GM23248 (cell line): ENCODE results near the gene RPS6KA4. TPM values are rescaled to one million over a fixed set of nuclear protein-coding genes. Genes with fewer than 3 reads are reported as not detected.

Experiments
- DNase-seq: peaks from one replicate; pipeline ENCODE4 v3.0.0-alpha.2; 2015
- H2AFZ ChIP-seq: fragments of 200-600 bp; sonication (generic); 2 replicates; pipeline ENCODE4 v1.6.1; 2016; ENCODE audit warnings: antibody characterized with exemption
- H3F3A ChIP-seq: fragments of 200-600 bp; sonication (generic); 2 replicates; pipeline ENCODE4 v1.6.1; 2016; ENCODE audit warnings: mild to moderate bottlenecking, antibody characterized with exemption, mixed run types; ENCODE audit not compliant: insufficient read depth
- H3K27ac ChIP-seq: fragments of 200-600 bp; sonication (generic); 2 replicates; pipeline ENCODE4 v1.5.1; 2016; ENCODE audit warnings: mild to moderate bottlenecking
- H3K27me3 ChIP-seq: fragments of 200-600 bp; sonication (generic); replicated peaks from 2 replicates; pipeline ENCODE4 v1.6.1; 2016; ENCODE audit warnings: mild to moderate bottlenecking; ENCODE audit not compliant: insufficient read depth
- H3K36me3 ChIP-seq: fragments of 200-600 bp; sonication (generic); 2 replicates; pipeline ENCODE4 v1.6.1; 2016; ENCODE audit warnings: low read depth, mild to moderate bottlenecking
- H3K4me1 ChIP-seq: fragments of 200-600 bp; sonication (generic); 2 replicates; pipeline ENCODE4 v1.6.1; 2016; ENCODE audit warnings: mild to moderate bottlenecking; ENCODE audit not compliant: insufficient read depth
- H3K4me2 ChIP-seq: fragments of 200-600 bp; sonication (generic); one replicate; pipeline ENCODE4 v1.6.1; 2016; ENCODE audit warnings: mild to moderate bottlenecking; ENCODE audit not compliant: unreplicated experiment
- H3K4me3 ChIP-seq: fragments of 200-600 bp; sonication (generic); 2 replicates; pipeline ENCODE4 v1.5.1; 2016; ENCODE audit warnings: mild to moderate bottlenecking
- H3K79me2 ChIP-seq: fragments of 200-600 bp; sonication (generic); 2 replicates; pipeline ENCODE4 v1.6.1; 2016; ENCODE audit warnings: mild to moderate bottlenecking; ENCODE audit not compliant: insufficient read depth
- H3K9ac ChIP-seq: fragments of 200-600 bp; sonication (generic); 2 replicates; pipeline ENCODE4 v1.6.1; 2016; ENCODE audit warnings: mild to moderate bottlenecking
- H3K9me2 ChIP-seq: fragments of 200-600 bp; sonication (generic); 2 replicates; pipeline ENCODE4 v1.6.1; 2016; ENCODE audit warnings: mixed run types, mild to moderate bottlenecking, moderate library complexity; ENCODE audit not compliant: insufficient read depth
- H3K9me3 ChIP-seq: fragments of 200-600 bp; sonication (generic); one replicate; pipeline ENCODE4 v1.6.1; 2017; ENCODE audit warnings: low read depth
- H4K20me1 ChIP-seq: fragments of 200-600 bp; sonication (generic); 2 replicates; pipeline ENCODE4 v1.6.0; 2016; ENCODE audit not compliant: insufficient read depth
- EZH2 ChIP-seq: fragments of 200-600 bp; sonication (generic); IDR thresholded peaks from 2 replicates; pipeline ENCODE4 v1.6.1; 2018; ENCODE audit warnings: antibody characterized with exemption, mild to moderate bottlenecking; ENCODE audit not compliant: insufficient read depth, poor library complexity, severe bottlenecking
- EZH2phosphoT487 ChIP-seq: fragments of 200-600 bp; sonication (generic); IDR thresholded peaks from 2 replicates; pipeline ENCODE4 v1.6.1; 2018; ENCODE audit warnings: antibody characterized with exemption, moderate library complexity, mild to moderate bottlenecking, low read depth; ENCODE audit not compliant: insufficient read depth
- WGBS, 2 experiments: methylation state at CpG; one replicate each; pipeline ENCODE4 v1.1.6; 2015 to 2017; ENCODE audit warnings: low lambda C conversion rate in 2 of 2, low coverage in 1 of 2; ENCODE audit errors: missing lambda C conversion rate in 2 of 2; 5-methylcytosine and 5-hydroxymethylcytosine counted together
- in situ Hi-C: fragments of 300-500 bp; cut with MboI; formaldehyde crosslinking; loops from 2 replicates; pipeline ENCODE4 v1.15.0; 2020
- polyA plus RNA-seq: library from polyadenylated mRNA; unstranded; fragments of >200 nt; fragmentation: Nextera tagmentation; extraction: Ambion mirVana; gene quantifications from 2 replicates; pipeline ENCODE4 v1.2.1, GENCODE V29; 2016
- total RNA-seq: library from RNA; depleted of rRNA; stranded (reverse); fragments of >200 nt; shearing (Covaris generic); gene quantifications from 2 replicates; pipeline ENCODE4 v1.2.3, GENCODE V29; 2014

RPS6KA4 gene
- total and polyA plus RNA-seq, 2 experiments from 2014 or later, result 12.2 to 61.0 TPM

DNA sequence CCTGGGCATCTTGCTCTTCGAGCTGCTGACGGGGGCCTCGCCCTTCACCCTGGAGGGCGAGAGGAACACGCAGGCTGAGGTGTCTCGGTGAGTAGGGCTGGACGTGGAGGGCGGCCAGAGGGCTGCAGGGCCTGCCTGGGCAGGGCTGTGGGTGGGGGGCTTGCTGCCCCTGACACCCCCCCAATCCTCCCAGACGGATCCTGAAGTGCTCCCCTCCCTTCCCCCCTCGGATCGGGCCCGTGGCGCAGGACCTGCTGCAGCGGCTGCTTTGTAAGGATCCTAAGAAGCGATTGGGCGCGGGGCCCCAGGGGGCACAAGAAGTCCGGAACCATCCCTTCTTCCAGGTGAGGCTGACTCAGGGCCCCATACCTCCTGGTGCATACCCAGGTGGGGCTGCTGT lies 2.7 kb downstream of the RPS6KA4 start:
- no peak overlapping the region for H3K27ac ChIP-seq
- in situ Hi-C loops, result no loop called here
- WGBS, 2 experiments, result 91 to 99% methylated on average over 11 to 18 of the region's 18 CpGs
- no peak overlapping the region for H3K4me3 ChIP-seq
- TF ChIP-seq EZH2phosphoT487 (no peak), EZH2 (no peak)
- H4K20me1 ChIP-seq, result no peaks in the 10 kb centered on the region
- no peaks in the 10 kb centered on the region for H3K27me3 ChIP-seq
- no peak overlapping the region for H3K4me2 ChIP-seq
- peaks cover 3% of the 10 kb centered on the region; the same call in 1 of the 2 replicates for H3F3A ChIP-seq
- no peaks in the 10 kb centered on the region for H3K9me2 ChIP-seq
- H3K9ac ChIP-seq, result no peak overlapping the region
- no peaks in the 10 kb centered on the region for H3K9me3 ChIP-seq
- peaks cover 14% of the 10 kb centered on the region for H3K4me1 ChIP-seq
- peaks cover 18% of the 10 kb centered on the region; the same call in 1 of the 2 replicates for H3K36me3 ChIP-seq
- no peak overlapping the region for H2AFZ ChIP-seq
- DNase-seq, result no peak
- peaks cover 13% of the 10 kb centered on the region for H3K79me2 ChIP-seq

DNA sequence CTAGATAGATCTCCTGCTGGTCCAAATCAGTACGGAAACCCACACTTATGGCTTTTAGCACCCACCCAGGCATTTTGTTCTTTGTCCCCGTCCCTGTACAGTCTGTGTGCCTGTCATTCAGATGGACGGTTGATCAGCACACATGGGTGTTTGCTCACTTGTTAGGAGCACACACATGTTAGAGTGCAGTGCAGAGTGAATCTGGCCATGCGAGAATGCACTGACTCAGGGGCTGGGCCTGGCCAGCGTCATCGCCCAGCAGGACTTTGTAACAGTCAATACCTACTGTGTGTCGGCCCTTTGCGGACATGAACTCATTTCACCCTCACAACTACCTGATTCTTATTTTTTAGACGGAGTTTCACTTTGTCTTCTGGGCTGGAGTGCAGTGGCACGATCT lies 3.4 kb downstream of the RPS6KA4 start:
- no peaks in the 10 kb centered on the region for H3K27me3 ChIP-seq
- in situ Hi-C loops, result no loop called here
- no peak overlapping the region for H3K9ac ChIP-seq
- H3F3A ChIP-seq, result peaks cover 5% of the 10 kb centered on the region; the same call in 1 of the 2 replicates
- 91 to 94% methylated on average over 10 of the region's 10 CpGs for WGBS, 2 experiments
- H3K9me2 ChIP-seq, result no peaks in the 10 kb centered on the region
- peaks cover 22% of the 10 kb centered on the region; the same call in 1 of the 2 replicates for H3K36me3 ChIP-seq
- TF ChIP-seq EZH2phosphoT487, result no peak
- no peak for TF ChIP-seq EZH2
- no peaks in the 10 kb centered on the region for H3K9me3 ChIP-seq
- peaks cover 13% of the 10 kb centered on the region for H3K79me2 ChIP-seq
- no peak overlapping the region for H3K4me2 ChIP-seq
- H3K4me1 ChIP-seq, result peaks cover 16% of the 10 kb centered on the region
- H4K20me1 ChIP-seq, result no peaks in the 10 kb centered on the region
- H2AFZ ChIP-seq, result no peak overlapping the region
- no peak overlapping the region for H3K4me3 ChIP-seq
- H3K27ac ChIP-seq, result no peak overlapping the region
- no peak for DNase-seq

GRCh38 chr11:64364435-64364834 lies 5.5 kb downstream of the RPS6KA4 start:
- peaks cover 9% of the 10 kb centered on the region for H3K79me2 ChIP-seq
- WGBS, 2 experiments, result 96 to 98% methylated on average over 6 of the region's 6 CpGs

GRCh38 chr11:64364911-64365310 lies 5.9 kb downstream of the RPS6KA4 start:
- Histone ChIP-seq H3K4me2 (no peak overlapping the region), H3K9me3 (no peaks in the 10 kb centered on the region), H3K4me3 (no peak overlapping the region), H2AFZ (no peak overlapping the region), H3K9ac (no peak overlapping the region), H3K27me3 (no peaks in the 10 kb centered on the region), H3K79me2 (peaks cover 4% of the 10 kb centered on the region; the same call in 1 of the 2 replicates), H3F3A (peaks cover 5% of the 10 kb centered on the region; the same call in 1 of the 2 replicates), H3K9me2 (no peaks in the 10 kb centered on the region), H3K36me3 (peaks cover 26% of the 10 kb centered on the region; the same call in 1 of the 2 replicates), H4K20me1 (no peaks in the 10 kb centered on the region), H3K4me1 (peaks cover 5% of the 10 kb centered on the region; the same call in 1 of the 2 replicates), H3K27ac (no peak overlapping the region)
- peak; percentile 31 for DNase-seq
- WGBS, 2 experiments, result 76 to 80% methylated on average over 3 to 4 of the region's 4 CpGs
- in situ Hi-C loops, result no loop called here
- TF ChIP-seq EZH2, result no peak
- no peak for TF ChIP-seq EZH2phosphoT487

More at GRCh38 chr11:64364435-64364834, 5.5 kb downstream of the RPS6KA4 start:
- H3K27ac ChIP-seq, result no peak overlapping the region
- H3K9me2 ChIP-seq, result no peaks in the 10 kb centered on the region
- H3K4me2 ChIP-seq, result no peak overlapping the region
- peaks cover 5% of the 10 kb centered on the region; the same call in 1 of the 2 replicates for H3K4me1 ChIP-seq
- H3K9me3 ChIP-seq, result no peaks in the 10 kb centered on the region
- no peak for TF ChIP-seq EZH2
- TF ChIP-seq EZH2phosphoT487, result no peak
- no peak overlapping the region for H3K9ac ChIP-seq
- peaks cover 26% of the 10 kb centered on the region; the same call in 1 of the 2 replicates for H3K36me3 ChIP-seq
- peaks cover 5% of the 10 kb centered on the region; the same call in 1 of the 2 replicates for H3F3A ChIP-seq
- DNase-seq, result no peak
- no peaks in the 10 kb centered on the region for H4K20me1 ChIP-seq
- H2AFZ ChIP-seq, result no peak overlapping the region
- H3K27me3 ChIP-seq, result no peaks in the 10 kb centered on the region
- in situ Hi-C loops, result no loop called here
- no peak overlapping the region for H3K4me3 ChIP-seq

GRCh38 chr11:64366751-64367150 lies 7.8 kb downstream of the RPS6KA4 start:
- H3K4me2 ChIP-seq, result no peak overlapping the region
- H4K20me1 ChIP-seq, result no peaks in the 10 kb centered on the region
- peaks cover 5% of the 10 kb centered on the region; the same call in 1 of the 2 replicates for H3F3A ChIP-seq
- H3K9me3 ChIP-seq, result no peaks in the 10 kb centered on the region
- TF ChIP-seq EZH2phosphoT487 (no peak), EZH2 (no peak)
- no peak overlapping the region for H3K4me3 ChIP-seq
- H3K9me2 ChIP-seq, result no peaks in the 10 kb centered on the region
- H3K4me1 ChIP-seq, result peaks cover 5% of the 10 kb centered on the region; the same call in 1 of the 2 replicates
- in situ Hi-C loops, result no loop called here
- no peaks in the 10 kb centered on the region for H3K79me2 ChIP-seq
- 83 to 85% methylated on average over 1 of the region's 1 CpG for WGBS, 2 experiments
- H3K27ac ChIP-seq, result no peak overlapping the region
- H2AFZ ChIP-seq, result no peak overlapping the region
- H3K27me3 ChIP-seq, result no peaks in the 10 kb centered on the region
- peak; percentile 45 for DNase-seq
- no peak overlapping the region for H3K9ac ChIP-seq
- H3K36me3 ChIP-seq, result peaks cover 26% of the 10 kb centered on the region; the same call in 1 of the 2 replicates
